Measurements from ENCODE around the gene PDE3A.

DNA sequence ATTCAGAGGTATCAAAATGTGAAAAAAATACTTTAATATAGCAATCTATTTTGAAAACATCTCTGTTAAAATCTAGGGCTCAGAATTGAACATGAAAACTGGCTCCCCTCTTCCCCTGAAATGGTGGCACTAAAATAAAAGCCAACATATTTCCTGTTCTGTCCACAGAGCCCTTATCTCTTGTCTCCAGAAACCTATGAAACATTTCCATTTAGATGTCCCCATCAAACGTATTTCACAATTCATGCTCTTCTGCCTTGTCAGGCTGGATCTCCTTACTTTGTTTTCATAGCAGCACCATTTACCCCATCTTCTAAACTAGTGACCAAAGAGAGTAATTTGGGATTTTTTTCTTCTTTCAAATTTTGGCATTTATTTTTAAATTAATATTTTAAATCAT is 42.4 kb downstream of the PDE3A start:
- TF ChIP-seq, protein P1, sequence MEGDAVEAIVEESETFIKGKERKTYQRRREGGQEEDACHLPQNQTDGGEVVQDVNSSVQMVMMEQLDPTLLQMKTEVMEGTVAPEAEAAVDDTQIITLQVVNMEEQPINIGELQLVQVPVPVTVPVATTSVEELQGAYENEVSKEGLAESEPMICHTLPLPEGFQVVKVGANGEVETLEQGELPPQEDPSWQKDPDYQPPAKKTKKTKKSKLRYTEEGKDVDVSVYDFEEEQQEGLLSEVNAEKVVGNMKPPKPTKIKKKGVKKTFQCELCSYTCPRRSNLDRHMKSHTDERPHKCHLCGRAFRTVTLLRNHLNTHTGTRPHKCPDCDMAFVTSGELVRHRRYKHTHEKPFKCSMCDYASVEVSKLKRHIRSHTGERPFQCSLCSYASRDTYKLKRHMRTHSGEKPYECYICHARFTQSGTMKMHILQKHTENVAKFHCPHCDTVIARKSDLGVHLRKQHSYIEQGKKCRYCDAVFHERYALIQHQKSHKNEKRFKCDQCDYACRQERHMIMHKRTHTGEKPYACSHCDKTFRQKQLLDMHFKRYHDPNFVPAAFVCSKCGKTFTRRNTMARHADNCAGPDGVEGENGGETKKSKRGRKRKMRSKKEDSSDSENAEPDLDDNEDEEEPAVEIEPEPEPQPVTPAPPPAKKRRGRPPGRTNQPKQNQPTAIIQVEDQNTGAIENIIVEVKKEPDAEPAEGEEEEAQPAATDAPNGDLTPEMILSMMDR (IDR thresholded peaks at IDR 0.05) = no peak
- TF ChIP-seq POLR2A (IDR thresholded peaks at IDR 0.05) = no peak
